Tibial artery (tissue), 4 donors: ENCODE results near the gene MTMR8.

Experiments
- DNase-seq, 2 donors: peaks; one replicate each; pipeline ENCODE4 v3.0.0-alpha.2; 2019
- H3K27ac ChIP-seq, 2 donors: fragments of 200-600 bp; sonication (generic) in 1 of 2; 1 replicate in 1 of 2; 2 replicates in 1 of 2; pipeline ENCODE4 v1.5.1; 2018 to 2019; ENCODE audit warnings: mild to moderate bottlenecking in 1 of 2
- H3K27me3 ChIP-seq, 2 donors: fragments of 200-600 bp; sonication (generic) in 1 of 2; one replicate each; pipeline versions ENCODE4 v1.5.1 to v1.6.0; 2016 to 2019
- H3K36me3 ChIP-seq, 3 donors: fragments of 200-600 bp; sonication (generic) in 2 of 3; one replicate each; pipeline ENCODE4 v1.5.1; 2016 to 2019; ENCODE audit warnings: mild to moderate bottlenecking in 2 of 3
- H3K4me1 ChIP-seq, 4 donors: fragments of 200-600 bp; sonication (generic) in 2 of 4; 1 replicate in 3 of 4; 2 replicates in 1 of 4; pipeline ENCODE4 v1.5.1; 2016 to 2019
- H3K4me3 ChIP-seq, 2 donors: fragments of 200-600 bp; sonication (generic) in 1 of 2; 1 replicate in 1 of 2; 2 replicates in 1 of 2; pipeline ENCODE4 v1.5.1; 2018 to 2019; ENCODE audit warnings: mild to moderate bottlenecking in 2 of 2
- H3K9me3 ChIP-seq, 3 donors: fragments of 200-600 bp; sonication (generic) in 1 of 3; one replicate each; pipeline ENCODE4 v1.5.1; 2016 to 2019
- CTCF ChIP-seq, 2 experiments: fragments of 200-600 bp in 1 of 2; fragments of 450-650 bp in 1 of 2; IDR thresholded peaks; one replicate each; pipeline ENCODE4 v1.5.1; 2017 to 2019; ENCODE audit warnings: antibody characterized with exemption in 2 of 2, mild to moderate bottlenecking in 1 of 2, moderate library complexity in 1 of 2
- intact Hi-C: fragments of 100-400 bp; cut with DNase I; formaldehyde crosslinking; loops from one replicate; pipeline ENCODE4 v1.15.0; 2023; ENCODE audit warnings: low total_unique reads

The MTMR8 gene

GRCh38 chrX:64350047-64350446 lies 45.2 kb downstream of the MTMR8 start:
- intact Hi-C loops = no loop called here
- no peaks in the 10 kb centered on the region for H3K36me3 ChIP-seq
- no peaks in the 10 kb centered on the region for H3K9me3 ChIP-seq
- H3K4me3 ChIP-seq = no peak overlapping the region
- no peaks in the 10 kb centered on the region for H3K27me3 ChIP-seq
- H3K4me1 ChIP-seq = no peaks in the 10 kb centered on the region
- H3K27ac ChIP-seq = no peak overlapping the region
- DNase-seq = no peak
- no peak for TF ChIP-seq CTCF (IDR thresholded peaks at IDR 0.05)

DNA sequence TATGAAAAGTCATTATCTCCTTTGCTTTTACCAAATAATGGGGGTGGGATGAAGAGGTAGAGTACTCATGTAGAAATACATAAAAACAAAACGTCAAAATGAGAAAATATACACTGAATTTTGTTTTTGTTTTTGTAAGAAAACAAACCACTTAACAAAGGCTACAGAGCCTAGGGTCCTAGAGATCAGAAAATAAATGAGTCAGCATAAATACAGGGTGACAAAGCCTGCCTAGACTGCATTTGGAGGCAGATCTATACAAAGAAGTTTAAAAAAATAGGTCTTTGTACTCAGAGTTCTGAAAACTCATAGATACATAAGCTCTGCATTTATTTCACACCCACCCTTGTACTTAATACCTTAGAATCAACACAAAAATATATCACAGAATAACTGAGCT lies 52.4 kb downstream of the MTMR8 start:
- Histone ChIP-seq H3K27me3 (no peaks in the 10 kb centered on the region), H3K36me3 (peaks cover 0 to 4% (median 0%) of the 10 kb centered on the region in 3 donors)
- TF ChIP-seq CTCF (IDR thresholded peaks at IDR 0.05) = no peak

DNA sequence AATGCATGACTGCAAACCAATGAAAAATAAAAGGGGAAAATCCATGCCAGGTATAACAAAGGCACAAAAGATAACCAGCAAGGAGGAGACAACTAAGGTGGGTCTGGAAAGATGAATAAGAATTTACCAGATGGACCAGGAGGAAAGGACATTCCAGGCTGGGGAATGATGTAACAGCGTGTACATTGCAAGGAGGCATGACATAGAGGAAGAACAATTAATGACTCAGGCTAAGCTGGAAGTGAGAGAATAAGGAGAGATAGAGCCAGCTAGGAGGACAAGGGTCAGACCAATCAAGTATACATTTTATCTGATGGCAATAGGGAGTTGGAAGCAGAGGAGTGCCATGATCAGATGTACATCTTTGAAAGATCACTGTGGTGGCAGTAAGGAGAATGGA lies 57.0 kb downstream of the MTMR8 start:
- H3K4me3 ChIP-seq = no peak overlapping the region
- intact Hi-C loops = no loop called here
- DNase-seq = no peak

More for the DNA sequence above, 52.4 kb downstream of the MTMR8 start:
- Histone ChIP-seq H3K4me1 (no peaks in the 10 kb centered on the region), H3K9me3 (no peaks in the 10 kb centered on the region), H3K4me3 (no peak overlapping the region), H3K27ac (no peak overlapping the region)
- no peak for DNase-seq
- intact Hi-C loops = no loop called here

GRCh38 chrX:64334467-64334866 lies 60.8 kb downstream of the MTMR8 start:
- Histone ChIP-seq H3K27ac (no peak overlapping the region), H3K27me3 (no peaks in the 10 kb centered on the region), H3K4me3 (no peak overlapping the region), H3K36me3 (peaks cover 0 to 13% (median 13%) of the 10 kb centered on the region in 3 donors), H3K4me1 (no peaks in the 10 kb centered on the region), H3K9me3 (no peaks in the 10 kb centered on the region)
- TF ChIP-seq CTCF (IDR thresholded peaks at IDR 0.05) = no peak
- intact Hi-C loops = no loop called here
- no peak for DNase-seq

More for the DNA sequence above, 57.0 kb downstream of the MTMR8 start:
- Histone ChIP-seq H3K27me3 (no peaks in the 10 kb centered on the region), H3K9me3 (no peaks in the 10 kb centered on the region), H3K4me1 (no peaks in the 10 kb centered on the region), H3K36me3 (peaks cover 0 to 4% (median 0%) of the 10 kb centered on the region in 3 donors), H3K27ac (no peak overlapping the region)
- no peak for TF ChIP-seq CTCF (IDR thresholded peaks at IDR 0.05)

GRCh38 chrX:64330284-64330683 lies 65.0 kb downstream of the MTMR8 start:
- Histone ChIP-seq H3K4me1 (no peaks in the 10 kb centered on the region), H3K9me3 (peaks cover 0 to 3% (median 3%) of the 10 kb centered on the region in 3 donors), H3K27me3 (no peaks in the 10 kb centered on the region), H3K4me3 (no peak overlapping the region), H3K36me3 (peaks cover 3 to 30% (median 30%) of the 10 kb centered on the region in 3 donors), H3K27ac (no peak overlapping the region)
- TF ChIP-seq CTCF (IDR thresholded peaks at IDR 0.05) = no peak
- intact Hi-C loops = no loop called here
- no peak for DNase-seq

GRCh38 chrX:64321507-64321906 lies 73.7 kb downstream of the MTMR8 start:
- Histone ChIP-seq H3K4me3 (no peak overlapping the region), H3K27me3 (no peaks in the 10 kb centered on the region), H3K27ac (no peak overlapping the region), H3K4me1 (no peaks in the 10 kb centered on the region), H3K9me3 (peaks cover 0 to 42% (median 28%) of the 10 kb centered on the region in 3 donors), H3K36me3 (peaks cover 30 to 59% (median 34%) of the 10 kb centered on the region in 3 donors)
- intact Hi-C loops = no loop called here
- no peak for DNase-seq
- no peak for TF ChIP-seq CTCF (IDR thresholded peaks at IDR 0.05)
